GM19239 (cell line): ENCODE data around the gene DOCK3.
"Not testable (repeated sequence)": the region's sequence is repeated elsewhere in the genome, so short reads cannot be mapped to it uniquely, and the experiment has no call there.

Experiments used
- DNase-seq: peaks from one replicate; pipeline ENCODE4 v3.0.0; 2011; ENCODE audit warnings: low spot score; ENCODE audit not compliant: insufficient read length
- FAIRE-seq: peaks from 2 replicates; lab custom pipeline; 2011; peaks lifted over from hg19 to GRCh38; lab: Jason Lieb, UNC

The DOCK3 gene

DNA sequence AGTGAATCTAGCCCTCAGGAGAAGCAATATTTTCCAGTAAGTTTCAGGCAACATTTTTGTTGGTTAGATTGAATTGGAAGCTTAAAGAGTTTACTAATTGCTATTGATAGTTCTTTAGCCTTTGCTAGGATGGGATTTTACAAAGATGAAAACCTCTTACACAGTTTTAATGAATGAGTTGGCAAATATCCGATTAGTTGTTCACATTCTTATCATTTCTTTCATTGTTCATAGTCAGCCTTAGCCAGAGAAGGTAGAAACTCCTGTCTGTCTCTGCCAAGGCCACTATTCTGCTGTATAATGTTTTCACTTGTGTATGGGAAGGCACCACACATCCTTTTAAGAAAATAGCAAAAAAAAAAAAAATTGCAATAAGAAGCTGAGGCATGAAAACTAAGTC lies 488.3 kb downstream of the DOCK3 start:
- DNase-seq (no peak), FAIRE-seq (no peak)

DNA sequence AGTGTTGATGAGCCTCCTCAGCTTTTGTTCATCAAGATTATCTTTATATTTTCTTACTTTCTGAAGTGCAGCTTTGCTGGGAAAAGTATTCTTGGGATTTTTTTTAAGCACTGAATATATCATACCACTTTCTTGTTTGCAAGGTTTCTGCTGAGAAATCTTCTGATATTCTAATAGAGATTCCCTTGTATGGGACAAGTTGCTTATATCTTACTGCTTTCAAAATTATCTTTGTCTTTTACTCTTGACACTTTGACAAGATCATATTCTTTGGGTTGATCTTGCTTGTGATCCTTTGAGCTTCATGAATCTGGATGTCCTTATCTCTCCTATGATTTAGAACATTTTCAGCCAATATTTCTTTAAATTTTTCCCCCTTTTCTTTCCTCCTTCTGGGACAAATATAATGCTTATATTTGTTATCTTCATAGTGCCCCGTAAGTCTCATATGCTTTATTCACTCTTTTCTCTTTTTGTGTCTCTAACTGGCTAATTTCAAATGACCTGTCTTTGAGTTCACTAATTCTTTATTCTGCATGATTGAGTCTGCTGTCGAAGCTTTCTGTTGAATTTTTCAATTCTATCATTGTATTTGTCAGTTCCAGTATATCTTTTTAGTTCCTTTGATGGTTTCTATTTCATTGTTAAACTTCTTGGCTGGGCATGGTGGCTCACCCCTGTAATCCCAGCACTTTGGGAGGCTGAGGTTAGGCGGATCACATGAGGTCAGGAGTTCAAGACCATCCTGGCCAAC lies 499.0 kb downstream of the DOCK3 start:
- FAIRE-seq (no peak), DNase-seq (no peak)

DNA sequence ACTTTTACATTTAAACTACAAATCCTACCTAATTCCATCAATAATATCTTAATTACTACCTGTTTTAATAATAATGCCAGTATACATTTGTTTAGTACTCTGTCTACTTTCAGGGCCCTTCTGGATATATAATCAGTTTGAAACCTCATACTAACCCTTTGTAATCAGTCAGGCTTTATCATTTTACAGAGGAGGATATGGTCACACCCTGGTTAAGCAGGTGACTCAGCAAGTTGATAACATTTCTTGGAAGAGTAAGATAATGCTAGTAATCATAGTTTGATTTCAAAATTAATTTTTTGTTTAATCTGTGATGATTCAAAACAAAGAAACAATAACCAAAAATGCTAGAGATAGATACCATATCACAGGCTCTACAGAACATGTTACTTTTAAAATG lies 502.2 kb downstream of the DOCK3 start:
- DNase-seq = no peak
- no peak for FAIRE-seq

DNA sequence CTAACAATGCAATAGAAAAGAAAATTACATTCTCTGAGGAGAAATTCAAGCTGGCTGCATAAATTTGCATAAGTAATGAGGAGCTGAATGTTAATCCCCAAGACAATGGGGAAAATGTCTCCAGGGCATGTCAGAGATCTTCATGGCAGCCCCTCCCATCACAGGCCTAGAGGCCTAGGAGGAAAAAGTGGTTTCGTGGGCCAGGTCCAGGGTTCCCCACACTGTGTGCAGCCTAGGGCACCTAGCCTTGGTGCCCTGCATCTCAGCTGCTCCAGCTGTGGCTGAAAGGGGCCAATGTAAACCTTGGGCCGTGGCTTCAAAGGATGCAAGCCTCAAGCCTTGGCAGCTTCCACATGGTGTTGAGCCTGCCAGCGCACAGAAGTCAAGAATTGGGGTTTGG lies 511.7 kb downstream of the DOCK3 start:
- FAIRE-seq, DNase-seq: not testable (repeated sequence)

DNA sequence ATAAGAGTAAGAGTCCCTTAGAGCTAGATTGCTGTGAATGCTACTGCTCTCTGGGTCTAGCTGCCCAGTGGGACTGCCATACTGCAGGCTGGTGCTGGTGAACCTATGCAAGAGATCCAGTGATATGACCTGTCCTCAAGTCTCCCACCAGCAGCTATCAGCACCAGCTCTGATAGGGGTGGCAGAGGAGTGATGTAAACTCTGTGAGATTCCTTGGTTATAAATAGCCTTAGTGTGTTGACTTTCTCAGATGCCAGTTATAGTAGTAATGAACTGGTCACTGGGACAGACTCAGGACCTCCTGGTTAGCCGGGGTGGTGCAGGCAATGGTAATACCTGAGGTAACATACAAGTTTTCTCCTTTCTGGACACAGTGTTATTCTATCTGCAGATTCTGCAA lies 515.5 kb downstream of the DOCK3 start:
- FAIRE-seq = no peak
- no peak for DNase-seq

DNA sequence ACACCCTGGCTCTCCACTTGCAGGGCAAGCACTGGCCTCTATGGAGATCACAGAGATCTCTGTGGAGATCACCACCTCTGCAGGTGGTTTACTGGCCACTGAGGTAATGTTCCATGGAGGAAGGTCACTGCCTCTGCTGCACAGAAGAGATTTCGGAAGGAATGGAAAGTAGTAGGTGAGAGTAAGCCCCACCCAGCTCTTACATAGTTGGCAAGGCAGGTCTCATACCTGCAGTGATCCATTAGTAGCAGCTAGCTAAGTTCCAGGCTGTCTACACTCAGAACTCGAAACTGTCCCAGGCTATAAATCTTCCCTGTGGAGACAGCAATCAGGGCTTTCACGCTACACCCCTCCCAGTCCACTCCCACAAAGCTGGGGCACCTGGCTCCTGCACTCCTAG lies 516.1 kb downstream of the DOCK3 start:
- DNase-seq (no peak), FAIRE-seq (no peak)

DNA sequence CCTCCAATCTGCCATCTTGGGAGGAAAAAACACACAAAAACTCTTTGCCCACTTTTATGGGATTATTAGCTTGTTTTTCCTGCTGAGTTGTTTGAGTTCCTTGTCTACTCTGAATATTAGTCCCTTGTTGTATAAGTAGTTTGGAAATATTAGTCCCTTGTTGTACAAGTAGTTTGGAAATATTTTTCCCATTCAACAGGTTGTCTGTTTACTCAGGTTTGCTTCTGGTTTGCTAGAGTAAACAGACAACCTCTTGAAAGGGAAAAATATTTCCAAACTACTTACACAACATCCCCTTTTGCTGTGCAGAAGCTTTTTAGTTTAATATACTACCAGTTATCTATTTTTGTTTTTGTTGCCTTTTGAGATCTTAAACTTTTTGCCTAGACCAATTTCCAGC lies 517.0 kb downstream of the DOCK3 start:
- DNase-seq (no peak), FAIRE-seq (no peak)

DNA sequence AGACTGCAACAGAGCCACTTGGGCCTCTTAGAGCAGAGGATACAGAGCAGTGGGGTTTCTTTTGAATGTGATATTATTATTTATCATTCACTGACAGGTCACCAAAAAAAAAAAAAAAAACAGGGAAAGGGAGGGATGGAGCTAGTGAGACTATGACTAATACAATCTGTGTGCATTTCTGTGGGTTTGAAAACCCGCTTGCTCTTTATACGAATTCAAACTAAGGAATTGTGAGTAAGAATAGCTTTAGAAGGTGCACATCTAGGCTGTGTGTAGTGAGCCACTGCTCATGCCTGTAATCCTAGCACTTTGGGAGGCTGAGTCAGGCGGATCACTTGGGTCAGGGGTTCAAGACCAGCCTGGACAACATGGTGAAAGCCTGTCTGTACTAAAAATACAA lies 523.8 kb downstream of the DOCK3 start:
- no peak for DNase-seq
- no peak for FAIRE-seq

DNA sequence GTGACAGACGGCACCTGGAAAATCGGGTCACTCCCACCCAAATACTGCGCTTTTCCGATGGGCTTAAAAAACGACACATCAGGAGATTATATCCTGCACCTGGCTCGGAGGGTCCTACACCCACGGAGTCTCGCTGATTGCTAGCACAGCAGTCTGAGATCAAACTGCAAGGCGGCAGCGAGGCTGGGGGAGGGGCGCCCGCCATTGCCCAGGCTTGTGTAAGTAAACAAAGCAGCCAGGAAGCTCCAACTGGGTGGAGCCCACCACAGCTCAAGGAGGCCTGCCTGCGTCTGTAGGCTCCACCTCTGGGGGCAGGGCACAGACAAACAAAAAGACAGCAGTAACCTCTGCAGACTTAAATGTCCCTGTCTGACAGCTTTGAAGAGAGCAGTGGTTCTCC lies 524.6 kb downstream of the DOCK3 start:
- not testable (repeated sequence) for DNase-seq, FAIRE-seq

DNA sequence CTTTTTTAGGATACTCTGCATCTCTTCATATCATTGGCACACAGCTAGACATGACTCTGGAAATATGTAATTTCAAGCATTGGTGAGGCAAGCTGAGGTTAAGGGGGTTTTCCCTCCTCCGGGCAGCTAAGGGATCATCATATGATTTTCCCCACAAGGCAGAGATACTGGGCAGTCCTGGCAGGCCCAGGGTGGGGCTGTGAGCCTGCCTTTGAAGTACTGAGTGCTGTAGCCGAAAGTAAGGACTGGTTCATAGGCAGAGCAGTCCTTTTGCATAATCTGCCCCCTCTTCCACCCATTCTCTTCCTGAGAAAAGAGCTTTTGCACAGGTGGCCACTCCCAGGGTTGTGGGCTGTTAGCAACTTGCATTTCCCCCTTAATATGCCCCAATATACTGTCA lies 541.6 kb downstream of the DOCK3 start:
- FAIRE-seq = no peak

DNA sequence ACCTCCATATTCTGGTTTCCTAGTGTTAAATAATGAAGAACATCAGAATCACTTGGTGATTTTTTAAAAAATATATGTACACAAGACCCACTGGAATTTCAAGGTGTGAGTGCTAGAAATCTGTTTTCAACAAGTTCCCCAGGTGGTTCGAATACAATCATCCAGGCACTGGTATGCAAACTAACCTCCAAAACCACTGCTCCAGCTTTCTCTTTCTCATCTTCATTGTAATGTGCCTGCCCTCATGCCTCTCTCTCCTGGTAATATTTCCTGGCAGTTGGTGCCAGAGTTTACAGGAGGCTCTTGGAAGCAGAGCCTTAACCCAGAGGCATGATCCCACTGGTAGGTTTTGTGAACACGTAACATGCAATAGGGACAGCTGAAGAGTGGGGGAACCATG lies 547.2 kb downstream of the DOCK3 start:
- FAIRE-seq (no peak), DNase-seq (no peak)

More for the DNA sequence above, 541.6 kb downstream of the DOCK3 start:
- no peak for DNase-seq

DNA sequence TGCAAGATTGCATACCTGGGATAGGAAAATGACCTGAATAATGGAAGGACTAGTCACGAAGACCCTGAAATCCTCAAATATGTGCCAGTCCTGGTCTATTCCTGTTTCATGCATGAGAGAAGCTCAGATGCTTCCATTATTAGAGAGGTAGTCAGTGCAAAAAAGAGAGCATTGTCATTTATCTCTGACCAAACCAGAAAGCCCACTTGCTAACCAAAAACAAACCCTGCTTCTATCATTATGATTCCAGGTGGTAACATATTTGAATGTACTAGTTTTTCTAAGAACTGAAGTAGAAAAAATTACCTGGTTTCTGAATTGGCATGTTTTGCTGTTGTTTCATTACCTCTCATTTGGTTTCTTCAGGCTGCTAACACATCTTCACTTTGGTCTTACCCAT lies 549.6 kb downstream of the DOCK3 start:
- FAIRE-seq = no peak

DNA sequence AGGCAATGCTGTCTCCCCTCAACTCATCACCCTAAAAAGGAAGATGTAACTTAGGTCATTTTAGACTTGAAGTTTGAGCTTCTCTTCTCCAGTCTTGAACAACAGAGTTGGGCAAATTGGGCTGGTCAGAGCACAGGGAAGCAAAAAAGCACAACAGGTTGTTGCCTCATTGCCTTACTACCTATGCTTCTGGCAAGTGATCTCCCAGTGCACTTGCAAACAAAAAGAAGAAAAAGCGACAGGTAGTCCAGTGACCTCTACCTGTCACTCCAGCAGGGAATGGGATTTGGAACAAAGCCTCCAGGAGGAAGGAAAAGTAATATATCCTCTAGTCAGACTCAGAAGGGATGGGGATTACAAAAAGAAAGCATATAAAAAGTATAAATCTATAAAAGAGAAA lies 550.1 kb downstream of the DOCK3 start:
- no peak for FAIRE-seq
- no peak for DNase-seq

More for the DNA sequence above, 549.6 kb downstream of the DOCK3 start:
- no peak for DNase-seq

DNA sequence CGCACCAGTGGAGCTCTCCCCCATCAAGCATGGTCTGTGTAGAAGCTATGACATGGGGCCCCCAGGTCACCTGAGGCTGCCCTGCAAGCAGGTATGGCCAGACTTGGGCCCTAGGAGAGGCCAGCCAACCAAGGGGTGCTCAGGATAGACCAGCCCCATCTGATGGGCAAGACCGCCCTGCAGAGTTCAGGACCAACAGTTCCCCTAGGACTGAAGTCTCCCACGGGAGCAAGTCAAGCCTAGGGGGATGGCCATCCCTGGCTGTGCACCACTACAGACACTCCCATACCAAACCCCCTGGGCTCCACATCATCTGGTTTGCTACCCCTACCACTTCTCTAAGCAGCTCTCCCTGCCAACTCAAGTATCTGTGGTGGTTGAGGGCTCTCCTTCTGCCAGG lies 568.2 kb downstream of the DOCK3 start:
- no peak for DNase-seq
- no peak for FAIRE-seq

DNA sequence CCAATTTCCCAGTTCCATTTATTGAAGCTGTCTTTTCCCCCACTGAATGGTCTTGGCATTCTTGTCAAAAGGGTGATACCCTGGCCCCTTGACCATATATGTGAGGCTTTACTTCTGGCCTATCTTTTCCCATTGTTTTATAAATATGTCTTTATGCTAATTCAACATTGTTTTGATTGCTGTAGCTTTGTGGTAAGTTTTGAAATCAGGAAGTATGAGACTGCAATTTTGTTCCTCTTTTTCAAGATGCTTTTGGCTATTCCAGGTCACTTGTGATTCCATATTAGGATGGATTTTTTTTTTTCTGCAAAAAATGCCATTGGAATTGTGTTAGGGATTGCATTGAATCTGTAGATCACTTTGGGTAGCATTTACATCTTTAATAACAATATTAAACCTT lies 569.2 kb downstream of the DOCK3 start:
- no peak for FAIRE-seq

DNA sequence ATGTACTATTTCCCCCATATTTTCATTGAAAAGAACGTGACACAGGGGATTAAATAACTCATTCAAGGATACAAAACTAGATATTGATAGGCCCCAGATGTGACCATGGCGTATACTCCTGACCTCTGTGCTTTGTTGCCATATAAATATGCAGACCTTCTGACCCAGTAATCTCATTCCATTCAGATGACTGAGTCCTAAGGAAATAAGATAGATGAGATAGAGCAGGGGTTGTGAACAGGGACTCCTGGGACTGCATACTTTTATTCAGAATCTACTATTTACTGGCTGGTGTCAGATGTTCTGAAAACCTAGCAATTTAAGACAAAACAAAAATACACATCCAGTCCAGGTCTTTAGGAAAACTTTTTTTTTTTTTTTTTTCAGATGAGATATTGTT lies 571.1 kb downstream of the DOCK3 start:
- DNase-seq = no peak
- no peak for FAIRE-seq

More for the DNA sequence above, 569.2 kb downstream of the DOCK3 start:
- DNase-seq = no peak

DNA sequence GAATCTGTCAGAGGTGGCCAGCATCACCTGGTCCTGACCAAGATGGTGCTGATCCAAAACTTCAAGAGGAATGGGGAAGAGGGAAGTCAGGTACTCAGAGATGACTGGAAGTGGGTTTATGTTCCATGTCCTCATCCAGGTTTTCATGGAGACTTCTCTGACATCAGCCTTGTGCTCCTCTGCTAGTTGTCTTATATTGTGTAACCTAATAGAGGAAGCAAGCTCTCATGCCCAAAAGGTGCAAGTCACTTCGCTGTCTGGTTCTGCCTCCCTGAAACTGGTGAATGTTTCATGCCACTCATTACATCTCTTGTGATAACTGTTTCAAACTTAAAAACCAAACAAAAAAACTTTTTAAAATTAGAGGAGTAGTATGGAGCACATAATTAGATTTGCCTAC lies 583.1 kb downstream of the DOCK3 start:
- DNase-seq = no peak
- no peak for FAIRE-seq

DNA sequence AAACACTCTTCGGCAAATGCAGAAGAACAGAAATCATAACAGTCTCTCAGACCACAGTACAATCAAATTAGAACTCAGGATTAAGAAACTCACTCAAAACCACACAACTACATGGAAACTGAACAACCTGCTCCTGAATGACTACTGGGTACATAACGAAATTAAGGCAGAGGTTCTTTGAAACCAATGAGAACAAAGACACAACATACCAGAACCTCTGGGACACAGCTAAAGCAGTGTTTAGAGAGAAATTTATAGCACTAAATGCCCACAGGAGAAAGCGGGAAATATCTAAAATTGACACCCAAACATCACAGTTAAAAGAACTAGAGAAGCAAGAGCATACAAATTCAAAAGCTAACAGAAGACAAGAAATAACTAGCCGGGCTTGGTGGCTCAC lies 589.4 kb downstream of the DOCK3 start:
- FAIRE-seq, DNase-seq: not testable (repeated sequence)

DNA sequence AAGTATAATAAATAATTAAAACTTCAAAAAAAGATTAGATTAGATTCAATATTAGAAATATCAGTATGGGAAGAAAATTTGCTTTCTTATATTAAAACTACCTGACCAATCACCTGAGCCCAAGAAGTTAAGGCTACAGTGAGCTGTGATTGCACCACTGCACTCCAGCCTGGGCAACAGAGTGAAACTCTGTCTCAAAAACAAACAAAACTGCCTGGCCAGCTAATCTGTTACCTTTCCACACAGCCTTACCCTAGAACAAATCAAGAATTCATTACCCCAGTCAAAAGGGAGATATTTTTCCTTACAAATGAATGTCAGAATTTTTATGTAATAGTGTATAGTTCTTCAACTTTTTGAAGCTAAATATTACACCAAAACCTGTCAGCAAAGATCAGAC lies 593.4 kb downstream of the DOCK3 start:
- no peak for FAIRE-seq
- no peak for DNase-seq

DNA sequence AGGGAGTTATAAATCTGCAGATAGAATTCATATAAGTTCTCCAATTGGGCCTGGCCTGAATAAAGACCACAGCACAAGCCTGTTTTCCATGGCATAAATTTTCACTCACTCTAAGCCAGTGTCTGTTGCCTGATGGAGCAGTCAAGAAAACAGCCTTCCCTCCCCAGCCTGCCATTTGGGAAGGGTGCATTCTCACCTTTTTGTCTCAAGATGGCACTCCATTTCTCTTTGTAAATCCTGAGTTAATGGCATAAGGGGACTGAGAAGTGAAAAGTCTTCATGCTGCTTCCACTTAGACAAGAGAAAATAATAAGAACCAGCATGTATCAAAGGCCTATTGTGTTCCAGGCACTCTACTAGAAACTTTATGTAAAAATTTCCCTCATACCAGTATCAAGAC lies 594.7 kb downstream of the DOCK3 start:
- FAIRE-seq (no peak), DNase-seq (no peak)

DNA sequence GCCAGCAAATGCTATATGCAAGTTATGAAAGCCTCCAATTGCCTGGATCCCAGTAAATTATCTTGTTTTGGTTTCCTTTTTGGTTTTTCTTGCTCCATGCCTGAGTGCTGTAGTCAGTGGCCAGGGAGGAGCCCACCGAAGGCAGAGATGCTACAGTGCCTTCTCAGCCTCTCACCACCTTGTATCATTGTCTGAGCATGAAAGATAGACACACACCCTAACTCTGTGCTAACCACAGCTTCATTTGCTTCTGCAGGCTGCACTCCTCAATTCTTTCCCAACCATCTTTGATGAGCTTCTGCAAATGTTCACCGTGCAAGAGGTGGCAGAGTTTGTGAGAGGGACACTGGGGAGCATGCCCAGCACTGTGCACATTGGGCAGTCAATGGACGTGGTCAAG lies 595.8 kb downstream of the DOCK3 start:
- FAIRE-seq (no peak), DNase-seq (no peak)

DNA sequence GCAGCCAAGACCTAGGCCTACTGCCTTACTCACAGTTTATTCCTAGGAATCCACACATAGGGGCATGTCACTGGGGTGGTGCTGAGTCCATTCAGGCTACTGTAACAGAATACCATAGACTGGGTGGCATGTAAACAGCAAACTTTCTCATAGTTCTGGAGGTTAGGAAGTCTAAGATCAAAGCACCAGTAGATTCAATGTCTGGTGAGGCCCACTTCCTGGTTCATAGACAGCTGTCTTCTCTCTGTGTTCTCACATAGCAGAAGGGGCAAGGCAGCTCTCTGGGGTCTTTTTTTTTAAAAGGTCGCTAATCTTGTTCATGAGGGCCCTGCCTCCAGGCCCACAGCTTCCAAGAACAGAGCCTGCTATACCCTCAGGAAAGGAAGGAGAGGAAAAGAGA lies 596.4 kb downstream of the DOCK3 start:
- no peak for DNase-seq
- no peak for FAIRE-seq
